NCI-H510A (cell line): ENCODE measurements around the gene ADAMTSL3.
"Not testable (repeated sequence)": the region's sequence is repeated elsewhere in the genome, so short reads cannot be mapped to it uniquely, and the experiment has no call there.

Experiments used
- DNase-seq: peaks from one replicate; lab custom pipeline; 2025; lab: John Stamatoyannopoulos, UW

The ADAMTSL3 gene

DNA sequence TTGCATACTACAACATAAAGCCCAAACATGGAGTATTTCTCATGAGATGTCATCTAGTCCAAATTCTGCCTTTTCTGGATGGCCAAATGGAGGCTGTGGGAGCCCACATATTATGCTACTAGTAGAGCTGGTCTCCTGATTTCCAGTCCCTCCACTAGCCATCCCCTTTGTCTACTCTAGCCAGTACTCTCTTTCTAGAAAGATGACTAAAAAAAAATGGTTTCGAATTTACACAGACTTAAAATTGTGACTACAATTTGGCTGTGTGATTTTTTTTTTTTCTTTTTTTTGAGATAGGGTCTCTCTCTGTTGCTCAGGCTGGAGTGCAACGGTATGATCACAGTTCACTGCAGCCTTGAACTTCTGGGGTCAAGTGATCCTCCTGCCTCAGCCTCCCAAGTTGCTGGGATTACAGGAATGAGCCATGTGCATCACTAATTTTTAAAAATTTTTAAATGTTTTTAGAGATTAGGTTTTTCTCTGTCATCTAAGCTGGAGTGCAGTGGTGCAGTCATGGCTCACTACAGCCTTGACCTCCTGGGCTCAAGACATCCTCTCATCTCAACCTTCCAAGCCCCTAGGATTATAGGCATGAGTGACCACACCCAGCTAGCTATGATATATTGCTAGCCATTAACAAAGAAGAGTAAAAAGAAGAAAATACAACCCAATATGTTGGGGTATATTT, 273.9 kb downstream of the ADAMTSL3 start:
- DNase-seq, result no peak

DNA sequence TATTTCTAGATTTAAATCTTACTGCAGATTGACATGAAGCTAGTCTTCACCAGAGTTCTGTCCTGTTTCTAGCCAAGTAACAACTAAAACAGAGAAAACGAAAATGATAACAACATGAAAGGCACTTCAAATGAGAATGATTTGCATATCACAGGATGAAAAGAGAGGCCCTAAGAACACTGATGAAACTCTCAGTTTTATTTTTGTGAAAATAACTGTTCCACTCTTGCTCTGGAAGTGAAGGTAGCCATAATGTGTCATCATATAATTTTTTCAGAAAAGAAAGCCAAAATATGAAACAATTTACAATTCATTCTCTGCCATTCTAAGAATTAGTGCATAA, 274.4 kb downstream of the ADAMTSL3 start:
- DNase-seq, result no peak

DNA sequence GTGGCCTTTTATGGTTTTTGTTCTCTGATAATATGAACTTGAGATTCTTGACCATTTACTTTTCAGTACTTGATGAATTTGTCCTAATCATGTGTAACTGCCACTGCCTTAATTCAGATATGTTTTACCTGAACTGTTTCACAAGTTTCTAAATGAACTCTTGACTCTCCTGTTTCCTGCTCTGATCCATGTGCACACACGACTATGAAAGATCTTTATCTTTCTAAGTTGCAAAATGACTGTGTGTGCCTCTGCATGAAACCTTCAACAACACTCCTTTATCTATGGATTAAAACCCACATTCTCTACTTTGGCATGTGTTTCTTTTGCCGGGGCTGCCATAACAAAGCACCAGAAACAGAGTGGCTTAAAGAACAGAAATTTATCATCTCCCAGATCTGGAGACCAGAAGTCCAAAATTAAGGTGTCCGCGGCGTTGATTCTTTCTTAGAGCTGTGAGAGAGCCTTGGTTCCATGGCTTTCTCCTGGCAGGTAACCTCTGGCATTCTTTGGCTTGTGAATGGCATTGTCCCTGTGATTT, 275.0 kb downstream of the ADAMTSL3 start:
- no peak for DNase-seq

DNA sequence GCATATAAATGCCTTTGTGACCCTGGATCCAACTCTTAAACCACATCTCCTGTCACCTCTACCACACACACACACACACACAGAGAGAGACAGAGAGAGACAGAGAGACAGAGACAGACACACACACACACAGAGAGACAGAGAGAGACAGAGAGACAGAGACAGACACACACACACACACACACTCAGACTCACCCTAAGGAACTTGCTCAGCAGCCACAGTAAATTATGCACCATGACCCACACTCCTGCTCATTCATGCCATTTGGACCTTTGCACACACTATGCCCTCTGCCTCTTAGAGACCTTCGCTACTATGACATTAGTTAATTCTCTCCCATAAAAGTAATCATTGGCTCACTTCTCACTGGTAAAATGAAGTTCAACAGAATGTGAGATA, 275.7 kb downstream of the ADAMTSL3 start:
- no peak for DNase-seq

DNA sequence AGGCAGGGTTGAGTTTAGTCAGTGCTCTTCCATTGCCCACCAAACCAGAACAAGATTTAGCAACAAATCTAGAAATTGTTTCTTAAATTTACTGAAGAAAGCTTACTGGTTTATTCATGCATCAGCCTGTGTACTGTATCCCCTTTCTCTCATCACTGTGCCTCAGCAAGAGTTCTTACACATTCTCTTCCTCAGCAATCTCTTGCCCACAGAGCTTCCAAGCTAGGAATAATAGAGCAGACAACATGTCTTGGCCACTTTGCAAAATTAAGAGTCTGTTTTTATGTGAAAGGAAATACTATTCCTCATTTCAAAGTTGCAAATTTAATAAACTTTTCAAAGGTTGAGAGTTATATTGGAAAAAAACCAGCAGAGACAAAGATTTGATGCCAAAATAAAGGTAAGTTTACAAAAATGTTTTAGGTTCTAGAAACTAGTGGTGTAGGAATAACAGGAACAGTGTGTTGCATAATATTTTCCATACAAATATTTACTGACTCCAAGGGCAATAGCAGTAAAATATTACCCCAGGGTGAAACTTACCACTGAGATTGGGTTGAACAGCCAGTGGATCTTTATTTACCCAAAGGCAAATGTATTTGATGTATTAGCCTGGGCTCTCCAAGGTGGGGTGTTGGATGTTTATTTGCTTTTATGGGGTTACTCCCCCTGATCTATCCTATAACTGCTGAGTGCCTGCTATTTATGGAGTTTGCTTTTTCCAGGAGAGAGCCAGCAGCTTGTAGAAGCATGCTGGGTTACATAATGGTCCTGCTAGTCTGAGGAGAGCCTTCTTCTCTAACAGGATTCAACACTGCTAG, 276.7 kb downstream of the ADAMTSL3 start:
- DNase-seq, result no peak

DNA sequence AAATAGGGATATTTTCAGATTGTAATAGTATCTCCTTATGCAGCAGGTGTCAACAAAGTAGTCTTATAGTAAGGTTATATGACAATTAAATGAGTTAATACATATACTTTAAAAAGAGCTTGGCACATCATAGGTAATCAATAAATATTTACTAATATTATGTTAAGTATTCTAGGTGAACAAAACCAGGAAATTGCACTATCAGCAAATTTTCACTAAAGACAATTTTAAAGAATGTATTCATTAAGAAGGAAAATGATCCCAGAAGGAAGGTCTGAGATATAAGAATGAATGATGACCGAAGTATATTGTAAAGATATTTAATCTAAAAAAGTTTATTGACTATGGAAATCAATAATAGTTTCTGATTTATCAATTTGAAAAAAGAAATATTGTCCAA, 281.9 kb downstream of the ADAMTSL3 start:
- no peak for DNase-seq

DNA sequence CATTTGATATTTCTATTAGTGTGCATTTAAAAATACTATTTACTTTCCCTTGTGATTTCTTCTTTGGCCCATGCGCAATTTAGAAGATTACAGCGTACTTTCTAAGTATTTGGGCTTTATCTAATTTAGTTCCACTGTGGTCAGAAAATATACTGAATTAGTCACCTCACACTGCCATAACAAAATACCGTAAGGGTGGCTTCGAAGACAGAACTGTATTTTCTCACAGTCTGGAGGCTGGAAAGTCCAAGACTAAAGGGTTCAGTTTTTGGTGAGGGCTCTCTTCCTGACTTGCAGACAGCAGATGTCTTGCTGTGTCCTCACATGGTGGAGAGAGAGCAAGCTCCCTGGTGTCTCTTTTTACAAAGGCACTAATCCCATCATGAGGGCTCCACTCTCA, 286.2 kb downstream of the ADAMTSL3 start:
- DNase-seq, result no peak

DNA sequence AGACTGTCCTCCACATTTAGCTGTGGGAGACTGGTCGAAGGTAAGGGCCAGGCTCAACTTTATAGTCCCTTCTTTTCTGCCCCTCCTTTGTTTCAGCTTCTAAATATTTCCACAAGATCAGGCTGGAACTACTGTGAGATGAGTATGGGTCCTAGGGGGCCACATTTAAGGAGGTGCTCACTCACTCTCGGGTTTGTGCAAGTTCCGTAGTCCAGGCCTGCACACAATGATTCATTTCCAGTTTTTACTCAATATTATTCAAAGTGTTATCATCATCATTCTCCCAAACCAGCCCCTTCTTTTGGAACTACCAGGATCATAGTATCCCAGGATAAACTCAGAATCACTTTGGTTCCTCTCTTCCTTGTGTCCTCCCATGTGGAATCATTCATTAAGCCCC, 289.1 kb downstream of the ADAMTSL3 start:
- no peak for DNase-seq

DNA sequence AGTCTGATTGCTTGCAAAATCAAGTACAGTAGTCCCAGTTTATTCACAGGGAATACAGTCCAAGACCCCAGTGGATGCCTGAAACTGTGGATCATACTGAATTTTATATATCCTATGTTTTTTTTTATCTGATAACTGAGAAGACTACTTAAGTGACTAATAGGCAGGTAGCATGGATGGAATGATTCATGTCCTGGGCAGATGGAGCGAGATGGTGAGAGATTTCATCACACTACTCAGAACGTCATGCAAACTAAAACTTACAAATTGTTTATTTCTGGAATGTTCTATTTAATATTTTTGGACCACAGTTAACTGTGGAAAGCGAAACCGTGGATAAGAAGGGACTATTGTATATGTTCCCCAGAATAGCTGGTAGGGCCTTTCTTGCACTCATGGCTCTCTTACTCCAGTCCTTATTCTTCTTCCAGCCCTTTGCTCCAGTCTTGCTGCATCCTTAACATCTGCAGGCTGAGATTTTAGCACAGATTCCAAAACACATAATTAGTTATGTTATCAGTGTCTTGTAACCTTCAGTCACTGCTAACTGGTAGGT, 290.0 kb downstream of the ADAMTSL3 start:
- no peak for DNase-seq

DNA sequence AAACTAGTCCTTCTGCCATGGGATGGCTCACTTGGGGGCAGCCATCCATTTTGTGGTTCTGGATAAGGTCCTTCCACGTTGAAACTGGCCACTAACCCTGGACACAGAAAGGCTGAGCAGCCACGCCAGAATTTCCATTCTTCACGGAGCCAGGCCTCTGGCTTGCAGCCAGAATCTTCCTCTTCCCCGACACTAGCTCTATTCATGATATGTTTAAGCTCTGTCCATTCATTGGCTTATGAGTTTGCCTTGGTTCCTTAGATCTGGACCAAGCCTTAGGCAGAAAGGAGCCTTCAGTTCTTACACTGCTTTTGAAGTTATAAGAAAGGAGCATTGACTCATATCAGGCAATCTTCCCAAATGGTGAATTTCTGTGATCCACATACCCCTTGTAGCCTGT, 293.2 kb downstream of the ADAMTSL3 start:
- no peak for DNase-seq

DNA sequence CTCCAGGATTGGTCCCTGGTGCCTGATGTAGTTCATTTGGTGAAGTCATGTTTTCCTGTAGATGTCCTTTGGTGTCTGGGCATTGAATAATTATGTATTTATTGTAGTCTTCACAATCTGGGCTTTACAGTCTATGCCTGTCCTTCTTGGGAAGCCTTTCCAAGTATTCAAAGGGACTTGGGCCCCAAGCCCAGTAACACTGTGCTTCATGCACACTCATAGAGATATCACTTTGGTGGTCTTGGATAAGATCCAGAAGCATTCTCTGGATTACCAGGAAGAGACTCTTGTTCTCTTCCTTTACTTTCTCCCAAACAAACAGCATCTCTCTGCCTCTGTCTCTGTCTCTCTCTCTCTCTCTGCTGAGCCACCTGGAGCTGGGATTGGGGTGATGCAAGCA, 300.6 kb downstream of the ADAMTSL3 start:
- DNase-seq, result no peak

DNA sequence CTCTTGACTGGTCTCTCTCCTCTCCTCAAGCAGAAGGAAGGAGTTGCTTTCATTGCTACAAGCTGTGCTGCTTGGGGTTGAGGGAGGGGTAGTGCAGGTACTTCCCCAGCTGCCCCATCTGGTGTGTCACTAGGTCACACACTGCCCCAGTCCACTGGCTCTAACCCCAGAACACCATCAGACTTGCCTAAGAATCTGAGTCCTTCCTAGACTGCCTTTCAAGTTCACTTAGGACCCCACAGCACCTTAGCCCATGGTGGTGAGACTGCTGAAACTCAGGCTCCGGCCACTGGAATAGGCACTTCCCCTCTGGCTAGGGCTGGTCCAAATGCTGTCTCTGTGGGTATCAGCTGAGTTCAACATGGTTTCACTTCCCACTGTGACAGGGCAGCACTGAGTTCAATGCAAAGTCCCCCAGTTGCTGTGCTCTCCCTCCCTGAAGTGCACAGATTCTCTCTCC, 301.9 kb downstream of the ADAMTSL3 start:
- no peak for DNase-seq

DNA sequence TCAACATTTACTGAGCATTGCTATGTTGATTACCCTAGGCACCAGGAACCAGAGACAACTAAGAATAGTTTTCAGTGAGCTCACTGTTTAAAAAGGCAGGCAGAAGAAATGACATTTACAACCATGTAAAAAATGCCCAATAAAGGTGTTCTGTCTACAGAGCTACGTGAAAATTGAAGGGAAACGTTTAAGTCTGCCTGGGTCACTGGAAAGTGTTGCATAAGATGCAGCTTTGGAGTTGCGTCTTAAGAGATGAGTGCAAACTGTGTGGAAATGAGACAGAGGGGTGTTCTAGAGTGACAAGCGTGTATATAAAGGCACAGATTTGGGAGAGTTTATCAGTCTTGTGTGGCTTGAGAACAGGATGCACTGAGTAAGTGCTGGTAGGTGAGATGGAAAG, 303.0 kb downstream of the ADAMTSL3 start:
- DNase-seq, result no peak

DNA sequence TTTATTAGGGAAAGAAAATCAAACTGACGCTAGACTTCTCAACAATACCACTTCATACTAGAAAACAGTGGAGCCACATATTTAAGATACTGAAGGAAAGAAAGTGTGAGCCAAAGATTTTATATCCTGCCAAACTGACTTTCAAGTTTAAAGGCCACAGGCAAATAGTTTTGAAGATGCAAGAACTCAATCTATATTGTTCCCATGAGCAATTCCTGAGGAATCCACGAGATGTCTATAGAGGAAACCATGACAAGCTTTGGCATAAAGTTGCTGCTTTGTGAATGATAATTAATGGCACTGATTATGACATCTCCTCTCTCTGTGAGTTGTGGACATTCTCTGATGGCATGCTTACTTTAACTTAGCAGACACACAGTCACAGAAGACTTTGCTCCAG, 305.6 kb downstream of the ADAMTSL3 start:
- no peak for DNase-seq

DNA sequence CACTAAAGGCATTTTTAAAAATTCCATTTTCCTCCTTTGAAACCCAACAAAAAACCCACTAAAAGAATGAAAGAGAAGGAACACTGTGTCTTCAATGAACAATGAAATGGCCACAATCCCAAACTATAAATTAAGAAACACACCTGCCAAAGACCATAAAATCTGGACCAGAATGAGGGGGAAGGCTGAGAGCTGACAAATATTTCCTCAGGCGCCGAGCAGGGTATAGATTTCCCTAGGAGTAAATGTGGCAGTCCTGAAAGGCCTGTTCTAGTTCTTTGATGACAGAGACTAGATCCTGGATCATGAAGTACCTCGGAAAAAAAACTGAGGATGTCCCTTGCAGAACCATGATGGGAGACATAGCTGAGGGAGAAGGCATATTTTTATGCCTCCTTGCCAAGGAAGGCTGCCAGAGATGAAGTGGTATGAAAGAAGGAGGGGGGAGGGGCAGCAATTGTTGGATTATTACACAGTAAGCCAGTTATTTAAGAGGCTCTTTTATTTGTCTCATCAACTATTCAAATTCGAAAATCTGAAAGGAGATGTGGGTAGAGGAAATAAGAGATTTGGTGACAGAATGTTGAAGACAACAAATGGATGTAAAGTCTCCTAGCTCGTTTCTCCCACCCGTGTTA, 306.4 kb downstream of the ADAMTSL3 start:
- no peak for DNase-seq

DNA sequence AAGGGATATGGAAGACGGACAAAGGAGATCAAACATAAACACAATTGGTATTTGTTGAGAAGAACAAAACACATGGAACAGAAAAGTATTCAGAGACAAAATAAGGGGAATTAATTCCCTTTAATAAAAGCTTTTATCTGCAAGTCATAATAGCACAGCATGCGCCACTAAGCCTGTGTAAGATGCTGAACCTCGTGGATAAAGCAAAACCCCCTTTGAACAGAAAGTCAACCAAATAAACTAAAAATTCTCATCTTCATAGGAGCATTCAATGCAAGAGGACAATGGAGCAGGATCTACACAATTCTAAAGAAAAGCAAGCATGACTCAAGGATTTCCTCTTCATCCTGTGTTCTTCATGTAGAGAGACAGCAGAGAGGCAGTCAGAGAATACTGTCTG, 307.4 kb downstream of the ADAMTSL3 start:
- no peak for DNase-seq

DNA sequence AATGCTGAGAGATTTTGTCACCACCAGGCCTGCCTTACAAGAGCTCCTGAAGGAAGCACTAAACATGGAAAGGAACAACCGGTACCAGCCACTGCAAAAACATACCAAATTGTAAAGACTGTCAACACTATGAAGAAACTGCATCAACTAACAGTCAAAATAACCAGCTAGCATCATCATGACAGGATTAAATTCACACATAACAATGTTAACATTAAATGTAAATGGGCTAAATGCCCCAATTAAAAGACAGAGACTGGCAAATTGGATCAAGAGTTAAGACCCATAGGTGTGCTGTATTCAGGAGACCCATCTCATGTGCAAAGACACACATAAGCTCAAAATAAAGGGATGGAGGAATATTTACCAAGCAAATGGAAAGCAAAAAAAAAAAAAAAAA, 311.0 kb downstream of the ADAMTSL3 start:
- not testable (repeated sequence) for DNase-seq

DNA sequence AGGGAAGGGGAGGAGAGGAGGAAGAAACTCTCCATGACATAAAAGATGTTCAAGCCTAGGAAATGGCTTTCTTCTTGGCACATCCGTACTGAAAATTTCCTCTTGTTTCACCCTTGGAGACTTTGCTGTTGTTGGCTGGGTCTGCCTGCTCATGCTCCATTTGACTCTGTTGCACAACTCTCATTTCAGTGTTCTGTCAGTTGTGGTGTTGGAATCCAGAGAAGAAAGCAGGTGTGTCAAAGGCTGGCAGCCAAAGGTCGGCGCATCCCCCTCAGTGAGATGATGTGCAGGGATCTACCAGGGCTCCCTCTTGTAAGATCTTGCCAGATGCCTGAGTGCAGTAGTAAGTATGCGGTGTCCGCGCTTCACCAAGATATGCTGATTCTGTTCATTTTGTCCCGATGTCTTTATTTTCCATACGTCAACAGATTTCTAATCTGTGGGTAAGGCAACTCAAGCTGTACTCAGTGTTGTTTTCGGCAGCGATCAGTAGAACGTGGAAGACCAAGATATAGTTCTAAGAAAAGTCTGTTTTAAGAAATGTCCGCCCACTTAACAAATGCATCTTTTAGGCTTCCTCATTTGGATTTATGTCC, 316.5 kb downstream of the ADAMTSL3 start:
- DNase-seq, result no peak

DNA sequence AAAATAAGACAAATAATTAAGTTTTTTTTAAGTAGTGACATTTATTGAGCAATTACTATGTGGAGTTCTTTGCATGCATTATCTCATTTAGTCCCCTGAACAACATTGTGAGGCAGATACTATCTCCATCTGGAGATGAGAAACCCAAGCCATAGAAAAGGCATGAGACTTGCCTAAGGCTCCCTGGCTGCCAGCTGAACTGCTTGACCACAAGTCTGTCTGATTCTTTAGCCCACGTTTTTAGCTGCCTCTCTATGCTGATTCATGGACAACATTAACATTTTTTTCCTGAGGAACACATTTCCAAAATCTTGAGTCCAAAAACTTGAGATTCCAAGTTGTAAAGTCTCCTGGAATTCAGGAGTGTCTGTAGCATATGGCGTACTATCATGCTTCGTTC, 318.1 kb downstream of the ADAMTSL3 start:
- DNase-seq, result no peak

DNA sequence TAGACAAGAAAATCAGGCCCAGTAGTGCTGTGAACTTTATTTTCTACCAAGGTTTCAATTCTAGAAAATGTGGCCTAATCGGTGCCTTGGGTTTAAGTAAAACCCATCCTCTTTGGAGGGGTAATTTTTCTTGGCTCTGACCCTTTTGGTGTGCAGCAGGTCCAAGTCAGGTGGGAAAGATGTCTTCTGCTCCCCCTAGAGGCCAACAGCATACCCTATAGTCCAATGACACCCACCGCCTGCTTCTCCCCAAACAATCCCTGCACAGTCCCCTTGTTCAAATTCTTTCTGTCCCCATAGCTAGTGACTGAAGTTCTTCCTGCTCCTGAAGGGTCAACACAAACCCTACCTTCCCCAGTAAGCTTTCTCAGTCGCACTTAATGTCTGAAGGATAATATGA, 319.9 kb downstream of the ADAMTSL3 start:
- no peak for DNase-seq

DNA sequence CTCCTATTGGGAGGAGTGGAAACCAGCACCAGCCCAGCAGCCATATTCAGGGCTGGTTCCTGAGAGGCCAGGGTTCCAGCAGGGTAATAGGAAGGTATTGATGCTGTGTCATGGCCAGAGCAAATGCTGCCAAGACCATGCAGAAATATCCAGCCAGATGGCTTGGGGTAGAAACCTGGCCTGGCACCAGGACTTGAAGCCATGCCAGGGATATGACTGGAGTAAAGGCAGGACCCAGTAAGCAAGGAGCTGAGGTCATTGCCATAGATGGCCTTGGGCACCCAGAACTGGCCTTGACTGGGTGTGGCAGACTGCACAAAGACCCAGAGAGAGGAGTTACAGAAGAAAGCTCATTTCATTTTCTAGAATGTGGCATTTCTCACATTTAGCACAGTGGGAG, 324.1 kb downstream of the ADAMTSL3 start:
- DNase-seq, result no peak

DNA sequence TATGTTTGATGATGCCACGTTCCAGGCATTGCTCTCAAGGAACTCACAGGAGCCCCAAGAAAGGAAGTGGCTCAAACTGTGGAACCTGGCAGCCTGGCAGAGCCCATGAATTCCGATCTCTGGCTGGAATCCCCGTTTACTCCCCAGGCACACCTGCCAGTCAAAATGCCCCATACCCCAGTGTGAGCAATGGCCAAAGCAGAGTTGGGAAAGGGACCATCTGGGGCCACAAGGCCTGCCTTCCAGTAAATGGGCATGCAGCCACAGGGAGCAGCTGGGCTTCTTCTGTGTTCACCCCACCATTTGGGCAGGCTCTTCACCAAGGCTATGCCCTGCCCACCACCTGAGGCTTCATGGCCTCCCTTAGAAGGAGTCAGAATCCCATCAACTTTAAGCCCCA, 324.7 kb downstream of the ADAMTSL3 start:
- DNase-seq, result no peak
